Activated T-cell treated with anti-CD3 and anti-CD28 coated beads, Interleukin-2, amount 50 U/mL, for 72 hours (primary cell): Measurements from ENCODE around the gene LLGL1. TPM values are rescaled to one million over a fixed set of nuclear protein-coding genes. Genes with fewer than 3 reads are reported as not detected.

Experiments used
- ATAC-seq, 2 donors: fragments of 150-1000 bp; cut with Tn5 transposase; replicated peaks in 1 of 2; 2 replicates each; pipeline ENCODE4 v1.10.0; 2021; ENCODE audit warnings: moderate library complexity in 2 of 2, mild to moderate bottlenecking in 1 of 2
- DNase-seq, 2 donors: peaks; one replicate each; pipeline ENCODE4 v3.0.0; 2021 to 2022; ENCODE audit warnings: mixed read lengths in 1 of 2
- H3K27ac Mint-ChIP-seq: one replicate; pipeline ENCODE4 v1.8.0; 2022; ENCODE audit warnings: mild to moderate bottlenecking, moderate library complexity, mixed read lengths
- H3K27me3 Mint-ChIP-seq: one replicate; pipeline ENCODE4 v1.8.0; 2022; ENCODE audit warnings: low read depth, mixed read lengths
- H3K36me3 Mint-ChIP-seq, 2 donors: one replicate each; pipeline ENCODE4 v1.8.0; 2022; ENCODE audit warnings: mixed read lengths in 2 of 2, mild to moderate bottlenecking in 1 of 2; ENCODE audit not compliant: insufficient read depth in 2 of 2
- H3K4me1 Mint-ChIP-seq: one replicate; pipeline ENCODE4 v1.8.0; 2022; ENCODE audit warnings: low read depth, mixed read lengths
- H3K4me3 Mint-ChIP-seq, 2 donors: one replicate each; pipeline ENCODE4 v1.8.0; 2022; ENCODE audit warnings: mild to moderate bottlenecking in 2 of 2, mixed read lengths in 2 of 2, moderate library complexity in 2 of 2
- H3K9me3 Mint-ChIP-seq, 2 donors: one replicate each; pipeline ENCODE4 v1.8.0; 2022; ENCODE audit warnings: mixed read lengths in 2 of 2
- total RNA-seq, 2 donors: library from RNA; stranded (reverse); gene quantifications; one replicate each; pipeline ENCODE4 v1.2.3, GENCODE V29; 2022

LLGL1 gene
- total RNA-seq, 2 donors from 2014 or later, result 18.5 to 18.6 TPM

- H3K4me3 Mint-ChIP-seq, result no peak overlapping the region
- no peaks in the 10 kb centered on the region for H3K9me3 Mint-ChIP-seq
- ATAC-seq, result no peak
- H3K4me1 Mint-ChIP-seq, result peaks cover 18% of the 10 kb centered on the region
- H3K27ac Mint-ChIP-seq, result no peak overlapping the region
- H3K27me3 Mint-ChIP-seq, result no peaks in the 10 kb centered on the region
- DNase-seq, result no peak
- peaks cover 2 to 10% of the 10 kb centered on the region in 2 donors for H3K36me3 Mint-ChIP-seq
Observed at GRCh38 chr17:18253187-18253884, 27.9 kb downstream of the LLGL1 start.

- H3K27ac Mint-ChIP-seq, result no peak overlapping the region
- no peak overlapping the region for H3K4me3 Mint-ChIP-seq
- ATAC-seq, result no peak
- H3K4me1 Mint-ChIP-seq, result peaks cover 18% of the 10 kb centered on the region
- DNase-seq, result no peak
- H3K36me3 Mint-ChIP-seq, result peaks cover 2 to 10% of the 10 kb centered on the region in 2 donors
- H3K27me3 Mint-ChIP-seq, result no peaks in the 10 kb centered on the region
- H3K9me3 Mint-ChIP-seq, result no peaks in the 10 kb centered on the region
Observed at GRCh38 chr17:18253947-18254821, 28.7 kb downstream of the LLGL1 start.

GRCh38 chr17:18254888-18255649 is 29.6 kb downstream of the LLGL1 start:
- DNase-seq (no peak), ATAC-seq (no peak)
- peaks cover 0 to 10% of the 10 kb centered on the region in 2 donors for H3K36me3 Mint-ChIP-seq
- no peak overlapping the region for H3K27ac Mint-ChIP-seq
- no peaks in the 10 kb centered on the region for H3K9me3 Mint-ChIP-seq
- no peak overlapping the region for H3K4me3 Mint-ChIP-seq
- no peaks in the 10 kb centered on the region for H3K27me3 Mint-ChIP-seq
- H3K4me1 Mint-ChIP-seq, result peaks cover 25% of the 10 kb centered on the region

GRCh38 chr17:18256351-18256750 is 30.9 kb downstream of the LLGL1 start:
- Mint-ChIP-seq H3K4me3 (no peak overlapping the region), H3K36me3 (peaks cover 0 to 10% of the 10 kb centered on the region in 2 donors), H3K27me3 (no peaks in the 10 kb centered on the region), H3K9me3 (no peaks in the 10 kb centered on the region), H3K27ac (peak overlapping the region; percentile 28), H3K4me1 (peaks cover 28% of the 10 kb centered on the region)
- ATAC-seq (no peak), DNase-seq (no peak)

GRCh38 chr17:18256776-18257175 is 31.3 kb downstream of the LLGL1 start:
- Mint-ChIP-seq H3K36me3 (peaks cover 0 to 10% of the 10 kb centered on the region in 2 donors), H3K27me3 (no peaks in the 10 kb centered on the region), H3K27ac (peak overlapping the region; percentile 33), H3K9me3 (no peaks in the 10 kb centered on the region), H3K4me1 (peaks cover 32% of the 10 kb centered on the region), H3K4me3 (peak overlapping the region; percentile 92 to 95)
- DNase-seq (no peak), ATAC-seq (no peak)

- peaks cover 0 to 10% of the 10 kb centered on the region in 2 donors for H3K36me3 Mint-ChIP-seq
- peak overlapping the region; percentile 88 for H3K27ac Mint-ChIP-seq
- H3K9me3 Mint-ChIP-seq, result no peaks in the 10 kb centered on the region
- ATAC-seq (peak in 1 of 2 donors; percentile 2), DNase-seq (peak in 1 of 2 donors; percentile 20)
- no peaks in the 10 kb centered on the region for H3K27me3 Mint-ChIP-seq
- peak overlapping the region; percentile 92 to 95 for H3K4me3 Mint-ChIP-seq
- H3K4me1 Mint-ChIP-seq, result peaks cover 36% of the 10 kb centered on the region
Observed at GRCh38 chr17:18257268-18257981, 32.0 kb downstream of the LLGL1 start.

- peaks cover 0 to 6% of the 10 kb centered on the region in 2 donors for H3K36me3 Mint-ChIP-seq
- no peaks in the 10 kb centered on the region for H3K27me3 Mint-ChIP-seq
- ATAC-seq (peak; percentile 56 to 59), DNase-seq (peak; percentile 74 to 79)
- H3K27ac Mint-ChIP-seq, result peak overlapping the region; percentile 88
- peak overlapping the region; percentile 92 to 95 for H3K4me3 Mint-ChIP-seq
- H3K9me3 Mint-ChIP-seq, result no peaks in the 10 kb centered on the region
- peaks cover 36% of the 10 kb centered on the region for H3K4me1 Mint-ChIP-seq
Observed at GRCh38 chr17:18257982-18258355, 32.5 kb downstream of the LLGL1 start.

GRCh38 chr17:18258356-18259038 is 33.1 kb downstream of the LLGL1 start, which contains the start of gene FLII:
FLII (minus strand) TSS chr17:18258738; CDS start chr17:18258690, 48 bp downstream.
- H3K4me1 Mint-ChIP-seq, result peaks cover 36% of the 10 kb centered on the region
- H3K27ac Mint-ChIP-seq, result peak within 1 kb of the TSS; percentile 88
- H3K27me3 Mint-ChIP-seq, result no peaks in the 10 kb centered on the region
- peak within 1 kb of the TSS; percentile 92 to 95 for H3K4me3 Mint-ChIP-seq
- H3K36me3 Mint-ChIP-seq, result peaks cover 0 to 5% of the 10 kb centered on the region in 2 donors
- no peaks in the 10 kb centered on the region for H3K9me3 Mint-ChIP-seq
- ATAC-seq (peak; percentile 35 to 38), DNase-seq (peak; percentile 54 to 59)

GRCh38 chr17:18259621-18260331 is 34.3 kb downstream of the LLGL1 start:
- no peak for DNase-seq
- Mint-ChIP-seq H3K27ac (peak overlapping the region; percentile 67), H3K4me3 (peak overlapping the region; percentile 85 to 91), H3K27me3 (no peaks in the 10 kb centered on the region), H3K36me3 (peaks cover 0 to 3% of the 10 kb centered on the region in 2 donors), H3K9me3 (no peaks in the 10 kb centered on the region), H3K4me1 (peaks cover 36% of the 10 kb centered on the region)
- no peak for ATAC-seq

- Mint-ChIP-seq H3K9me3 (no peaks in the 10 kb centered on the region), H3K27me3 (no peaks in the 10 kb centered on the region)
Observed at GRCh38 chr17:18260332-18261145, 35.1 kb downstream of the LLGL1 start, which contains the start of gene MIEF2. MIEF2 (plus strand) TSS chr17:18260662; CDS start chr17:18262721, 2,059 bp downstream.

GRCh38 chr17:18261146-18261515 is 35.7 kb downstream of the LLGL1 start:
- Mint-ChIP-seq H3K27ac (peak overlapping the region; percentile 50), H3K4me1 (peaks cover 36% of the 10 kb centered on the region), H3K27me3 (no peaks in the 10 kb centered on the region), H3K4me3 (peak overlapping the region; percentile 85 to 91), H3K36me3 (peaks cover 0 to 3% of the 10 kb centered on the region in 2 donors), H3K9me3 (no peaks in the 10 kb centered on the region)
- DNase-seq (peak; percentile 64 to 69), ATAC-seq (peak; percentile 28)

More at GRCh38 chr17:18260332-18261145, 35.1 kb downstream of the LLGL1 start, which contains the start of gene MIEF2:
- Mint-ChIP-seq H3K36me3 (peaks cover 0 to 3% of the 10 kb centered on the region in 2 donors), H3K4me3 (peak within 1 kb of the TSS; percentile 85 to 91), H3K27ac (peak within 1 kb of the TSS; percentile 67), H3K4me1 (peaks cover 36% of the 10 kb centered on the region)
- ATAC-seq (peak; percentile 85 to 89), DNase-seq (peak; percentile 93 to 96)
